ENCODE data around the gene SFXN3.

Gene SFXN3

DNA sequence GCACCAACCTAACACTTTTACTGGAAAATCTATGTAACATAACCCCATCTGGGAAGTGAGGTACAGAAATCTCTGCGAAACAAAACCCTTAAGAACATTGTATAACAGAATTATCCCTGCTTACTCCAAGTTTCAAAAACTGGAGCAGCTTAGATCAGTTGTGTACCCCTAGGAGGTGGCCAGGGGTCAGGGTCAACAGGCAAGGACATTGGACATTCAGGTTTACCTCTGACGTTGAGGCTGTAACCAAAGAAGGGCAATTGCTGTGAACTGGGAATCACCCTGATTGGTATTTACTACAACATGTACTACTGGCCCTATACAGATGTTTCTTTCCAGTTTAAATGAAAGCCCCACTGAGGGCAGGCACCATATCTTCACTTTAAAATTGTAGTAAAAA is 13.1 kb downstream of the SFXN3 start:
- TF ChIP-seq CEBPB (IDR thresholded peaks at IDR 0.05) (no peak), CREB1 (IDR thresholded peaks at IDR 0.05; ENCODE audit: low read depth) (no peak), TAF1 (IDR thresholded peaks at IDR 0.05; ENCODE audit: low read depth) (no peak), TCF12 (IDR thresholded peaks at IDR 0.05; ENCODE audit: low read depth) (no peak), TEAD4 (IDR thresholded peaks at IDR 0.05) (no peak), EGR1 (IDR thresholded peaks at IDR 0.05) (no peak), EP300 (IDR thresholded peaks at IDR 0.05; ENCODE audit: borderline replicate concordance) (no peak), NFIC (IDR thresholded peaks at IDR 0.05) (no peak), YY1 (IDR thresholded peaks at IDR 0.05; ENCODE audit: low read depth) (no peak), ZBTB7A (IDR thresholded peaks at IDR 0.05; ENCODE audit: low read depth) (no peak), RAD21 (IDR thresholded peaks at IDR 0.05; ENCODE audit: low read depth) (no peak), FOXM1 (IDR thresholded peaks at IDR 0.05; ENCODE audit: borderline replicate concordance, low read depth) (no peak)
- TF ChIP-seq, protein P1, sequence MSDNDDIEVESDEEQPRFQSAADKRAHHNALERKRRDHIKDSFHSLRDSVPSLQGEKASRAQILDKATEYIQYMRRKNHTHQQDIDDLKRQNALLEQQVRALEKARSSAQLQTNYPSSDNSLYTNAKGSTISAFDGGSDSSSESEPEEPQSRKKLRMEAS (IDR thresholded peaks at IDR 0.05): no peak
- TF ChIP-seq, protein P2, sequence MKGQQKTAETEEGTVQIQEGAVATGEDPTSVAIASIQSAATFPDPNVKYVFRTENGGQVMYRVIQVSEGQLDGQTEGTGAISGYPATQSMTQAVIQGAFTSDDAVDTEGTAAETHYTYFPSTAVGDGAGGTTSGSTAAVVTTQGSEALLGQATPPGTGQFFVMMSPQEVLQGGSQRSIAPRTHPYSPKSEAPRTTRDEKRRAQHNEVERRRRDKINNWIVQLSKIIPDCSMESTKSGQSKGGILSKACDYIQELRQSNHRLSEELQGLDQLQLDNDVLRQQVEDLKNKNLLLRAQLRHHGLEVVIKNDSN (IDR thresholded peaks at IDR 0.05): no peak
- TF ChIP-seq, protein P3, sequence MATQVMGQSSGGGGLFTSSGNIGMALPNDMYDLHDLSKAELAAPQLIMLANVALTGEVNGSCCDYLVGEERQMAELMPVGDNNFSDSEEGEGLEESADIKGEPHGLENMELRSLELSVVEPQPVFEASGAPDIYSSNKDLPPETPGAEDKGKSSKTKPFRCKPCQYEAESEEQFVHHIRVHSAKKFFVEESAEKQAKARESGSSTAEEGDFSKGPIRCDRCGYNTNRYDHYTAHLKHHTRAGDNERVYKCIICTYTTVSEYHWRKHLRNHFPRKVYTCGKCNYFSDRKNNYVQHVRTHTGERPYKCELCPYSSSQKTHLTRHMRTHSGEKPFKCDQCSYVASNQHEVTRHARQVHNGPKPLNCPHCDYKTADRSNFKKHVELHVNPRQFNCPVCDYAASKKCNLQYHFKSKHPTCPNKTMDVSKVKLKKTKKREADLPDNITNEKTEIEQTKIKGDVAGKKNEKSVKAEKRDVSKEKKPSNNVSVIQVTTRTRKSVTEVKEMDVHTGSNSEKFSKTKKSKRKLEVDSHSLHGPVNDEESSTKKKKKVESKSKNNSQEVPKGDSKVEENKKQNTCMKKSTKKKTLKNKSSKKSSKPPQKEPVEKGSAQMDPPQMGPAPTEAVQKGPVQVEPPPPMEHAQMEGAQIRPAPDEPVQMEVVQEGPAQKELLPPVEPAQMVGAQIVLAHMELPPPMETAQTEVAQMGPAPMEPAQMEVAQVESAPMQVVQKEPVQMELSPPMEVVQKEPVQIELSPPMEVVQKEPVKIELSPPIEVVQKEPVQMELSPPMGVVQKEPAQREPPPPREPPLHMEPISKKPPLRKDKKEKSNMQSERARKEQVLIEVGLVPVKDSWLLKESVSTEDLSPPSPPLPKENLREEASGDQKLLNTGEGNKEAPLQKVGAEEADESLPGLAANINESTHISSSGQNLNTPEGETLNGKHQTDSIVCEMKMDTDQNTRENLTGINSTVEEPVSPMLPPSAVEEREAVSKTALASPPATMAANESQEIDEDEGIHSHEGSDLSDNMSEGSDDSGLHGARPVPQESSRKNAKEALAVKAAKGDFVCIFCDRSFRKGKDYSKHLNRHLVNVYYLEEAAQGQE (IDR thresholded peaks at IDR 0.05; ENCODE audit: low read depth): no peak

DNA sequence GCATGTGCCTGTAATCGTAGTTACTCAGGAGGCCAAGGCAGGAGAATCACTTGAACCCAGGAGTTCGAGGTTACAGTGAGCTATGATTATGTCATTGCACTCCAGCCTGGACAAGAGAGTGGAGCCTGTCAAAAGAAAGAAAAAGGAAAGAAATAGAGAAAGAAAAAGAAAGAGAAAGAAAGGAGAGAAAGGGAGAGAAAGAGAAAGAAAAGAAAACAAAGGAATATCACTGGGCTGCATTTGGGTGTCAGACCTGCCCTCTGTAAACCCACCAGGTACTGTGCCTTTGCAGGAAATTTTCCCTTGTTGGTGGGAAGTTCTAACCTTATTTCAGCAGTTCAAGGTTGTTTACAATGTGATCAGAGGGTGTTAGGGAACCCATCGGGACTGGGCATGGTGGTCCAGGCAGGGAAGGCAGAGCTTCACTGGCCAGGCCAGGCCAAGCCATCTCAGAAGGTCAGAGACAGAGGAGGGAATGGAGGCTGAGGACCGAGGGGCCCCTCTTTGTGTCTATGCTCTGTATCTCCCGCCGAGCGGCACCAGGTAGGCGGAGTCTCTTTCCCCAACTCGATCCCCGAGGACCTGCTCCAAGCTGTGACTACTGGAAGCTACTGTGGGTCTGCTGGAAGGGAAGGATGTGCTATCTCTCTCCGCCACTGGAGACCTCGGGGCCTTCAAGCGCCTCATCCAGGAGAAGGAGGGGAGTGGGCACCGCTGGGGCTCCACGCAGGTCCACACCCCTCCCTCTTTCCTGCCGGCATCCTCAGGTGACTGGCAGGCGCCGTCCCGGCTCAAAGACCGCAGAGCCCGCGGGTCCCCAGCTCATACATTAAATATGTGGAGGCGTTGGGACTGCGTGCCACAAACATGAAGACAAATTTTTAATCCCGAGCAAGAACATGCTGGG is 15.6 kb downstream of the SFXN3 start:
- TF ChIP-seq TEAD4 (IDR thresholded peaks at IDR 0.05) (no peak), TCF12 (IDR thresholded peaks at IDR 0.05; ENCODE audit: low read depth) (no peak), RAD21 (IDR thresholded peaks at IDR 0.05; ENCODE audit: low read depth) (no peak), YY1 (IDR thresholded peaks at IDR 0.05; ENCODE audit: low read depth) (no peak), EGR1 (IDR thresholded peaks at IDR 0.05) (no peak), CREB1 (IDR thresholded peaks at IDR 0.05; ENCODE audit: low read depth) (no peak), ZBTB7A (IDR thresholded peaks at IDR 0.05; ENCODE audit: low read depth) (no peak), CEBPB (IDR thresholded peaks at IDR 0.05) (no peak), FOXM1 (IDR thresholded peaks at IDR 0.05; ENCODE audit: borderline replicate concordance, low read depth) (no peak), EP300 (IDR thresholded peaks at IDR 0.05; ENCODE audit: borderline replicate concordance) (no peak), TAF1 (IDR thresholded peaks at IDR 0.05; ENCODE audit: low read depth) (no peak), NFIC (IDR thresholded peaks at IDR 0.05) (no peak)
- TF ChIP-seq, protein P1 (IDR thresholded peaks at IDR 0.05): no peak
- TF ChIP-seq, protein P2 (IDR thresholded peaks at IDR 0.05): no peak
- TF ChIP-seq, protein P3 (IDR thresholded peaks at IDR 0.05; ENCODE audit: low read depth): no peak

DNA sequence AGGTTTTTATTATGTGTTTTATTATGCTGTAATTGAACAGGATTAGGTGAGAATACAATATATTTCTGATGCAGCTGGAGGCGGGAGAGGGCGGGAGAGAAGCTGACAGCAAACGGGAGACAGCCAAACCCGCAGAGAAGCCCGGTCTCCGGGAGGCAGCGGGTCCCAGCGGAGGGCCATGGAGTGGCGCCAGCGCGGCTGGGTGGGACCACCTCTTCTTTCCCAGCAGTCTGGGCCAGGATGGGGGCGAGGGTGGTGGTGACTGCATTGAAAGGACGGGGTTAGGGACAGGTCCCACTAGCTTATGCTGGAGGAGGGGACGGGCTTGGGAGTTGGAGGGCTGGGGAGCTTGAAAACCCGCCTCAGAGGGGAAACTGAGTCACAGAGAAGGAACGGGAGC is 16.2 kb downstream of the SFXN3 start:
- TF ChIP-seq TAF1 (IDR thresholded peaks at IDR 0.05; ENCODE audit: low read depth) (no peak), FOXM1 (IDR thresholded peaks at IDR 0.05; ENCODE audit: borderline replicate concordance, low read depth) (no peak), CREB1 (IDR thresholded peaks at IDR 0.05; ENCODE audit: low read depth) (no peak), EP300 (IDR thresholded peaks at IDR 0.05; ENCODE audit: borderline replicate concordance) (no peak), NFIC (IDR thresholded peaks at IDR 0.05) (no peak), TEAD4 (IDR thresholded peaks at IDR 0.05) (no peak), ZBTB7A (IDR thresholded peaks at IDR 0.05; ENCODE audit: low read depth) (no peak), YY1 (IDR thresholded peaks at IDR 0.05; ENCODE audit: low read depth) (no peak)
- TF ChIP-seq, protein P3 (IDR thresholded peaks at IDR 0.05; ENCODE audit: low read depth): no peak
- TF ChIP-seq, protein P1 (IDR thresholded peaks at IDR 0.05): no peak
